HS-27A (cell line): ENCODE data around the gene EDARADD.

Experiments used
- DNase-seq: peaks from one replicate; pipeline ENCODE4 v3.0.0-alpha.2; 2012; ENCODE audit warnings: low read depth, missing footprints

Gene EDARADD

GRCh38 chr1:236516929-236517704, 123.0 kb downstream of the EDARADD start:
- no peak for DNase-seq

DNA sequence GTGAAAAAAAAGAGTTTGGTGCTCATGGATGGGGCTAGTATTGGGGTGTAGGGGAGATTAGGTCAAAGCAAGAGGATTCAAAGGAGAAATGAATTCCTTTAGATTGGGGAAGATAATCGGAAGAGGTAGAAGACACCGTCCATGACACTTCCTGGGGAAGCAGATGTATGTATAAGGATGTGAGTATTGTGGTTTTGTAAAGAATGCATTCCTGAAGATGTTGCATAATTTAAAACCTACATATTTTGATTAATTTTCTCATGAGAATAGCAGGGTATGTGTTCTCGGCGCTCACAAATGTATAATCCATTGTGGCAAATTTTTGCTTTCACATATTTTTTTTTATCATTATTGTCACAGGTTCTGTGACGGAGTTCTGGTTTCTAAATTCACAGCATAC, 124.2 kb downstream of the EDARADD start:
- no peak for DNase-seq

DNA sequence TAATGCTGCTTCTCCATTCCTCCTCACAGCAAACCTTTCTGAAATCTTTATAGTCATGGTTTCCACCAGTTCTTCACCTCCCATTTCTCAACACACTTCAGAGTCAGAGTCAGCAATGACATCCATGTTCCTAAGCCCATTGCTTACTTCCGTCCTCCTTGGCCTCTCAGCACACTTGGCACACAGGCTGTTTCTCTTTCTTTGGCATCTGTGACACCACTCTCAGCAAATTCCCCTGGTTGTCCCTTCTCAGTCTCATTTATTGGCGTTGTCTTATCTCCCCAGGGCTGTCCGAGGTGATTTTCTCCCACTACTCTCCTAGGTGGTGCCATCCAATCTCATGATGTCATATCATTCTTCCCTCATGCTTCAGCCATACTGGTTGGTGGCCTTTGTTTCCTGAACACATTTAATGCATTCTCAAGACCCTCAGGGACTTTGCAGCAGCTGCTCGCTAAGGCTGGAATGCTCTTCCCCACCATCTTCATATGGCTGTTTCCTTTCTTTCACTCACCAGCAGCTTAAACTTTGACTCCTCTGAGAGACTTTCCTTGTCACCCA, 126.4 kb downstream of the EDARADD start:
- DNase-seq: no peak

DNA sequence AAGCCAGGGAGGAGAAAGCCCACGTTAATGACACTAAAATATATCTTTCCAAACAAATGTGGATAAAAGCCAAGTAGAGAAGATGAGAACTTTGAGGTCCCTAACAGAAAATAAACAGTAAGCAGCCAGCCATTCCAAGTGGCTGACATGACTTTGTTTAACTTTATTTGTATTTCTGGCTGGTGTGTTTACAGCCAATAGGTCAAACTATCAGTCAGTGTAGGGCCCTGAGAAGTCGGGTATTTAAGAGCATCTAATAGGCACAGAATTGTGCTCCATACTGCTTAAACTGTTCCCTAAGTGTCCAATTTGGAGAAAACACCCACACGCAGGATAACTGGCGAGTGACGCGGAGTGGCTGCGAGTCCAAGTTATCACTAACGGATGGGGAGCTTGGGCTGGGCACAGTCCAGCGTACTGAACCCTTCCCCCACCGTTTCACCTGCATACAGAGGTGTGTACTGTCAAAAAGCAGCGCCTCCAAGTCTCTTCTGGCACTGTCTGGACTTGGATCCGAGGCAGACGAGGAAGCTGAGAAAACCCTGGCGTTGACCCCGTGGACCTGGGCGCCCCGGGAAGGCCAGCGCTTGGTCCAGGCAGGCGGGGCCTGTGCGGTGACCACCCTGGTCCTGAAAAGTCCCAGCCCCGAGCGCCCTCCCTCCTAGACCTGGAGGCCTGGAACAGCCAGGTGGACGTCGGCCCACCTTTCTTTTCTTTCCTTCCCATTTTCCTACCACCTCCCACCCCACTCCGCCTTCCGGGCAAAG, 129.0 kb downstream of the EDARADD start:
- no peak for DNase-seq

DNA sequence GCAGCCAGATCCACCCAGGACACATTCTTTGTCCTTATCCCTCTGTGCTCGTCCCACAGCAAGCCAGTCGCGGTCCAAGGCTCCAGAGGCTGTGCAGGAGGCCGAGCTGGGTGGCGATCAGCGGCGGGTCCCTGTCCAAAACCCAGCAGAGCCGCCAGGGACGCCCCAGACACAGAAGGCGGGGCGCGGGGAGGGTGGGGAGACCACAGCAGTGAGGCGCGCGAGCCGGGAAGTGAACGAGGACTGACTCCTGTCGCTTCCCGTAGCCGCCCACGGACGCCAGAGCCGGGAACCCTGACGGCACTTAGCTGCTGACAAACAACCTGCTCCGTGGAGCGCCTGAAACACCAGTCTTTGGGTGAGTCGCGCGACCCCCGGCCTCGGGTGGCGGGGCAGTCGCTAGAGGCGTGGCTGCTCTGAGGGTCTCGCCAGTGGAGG, 129.6 kb downstream of the EDARADD start, which contains the start of gene LGALS8:
Gene LGALS8 (plus strand): TSS at position 279 of the 438 bp plus-strand sequence. CDS start 2,089 bp downstream, outside the sequence.
- no peak for DNase-seq

DNA sequence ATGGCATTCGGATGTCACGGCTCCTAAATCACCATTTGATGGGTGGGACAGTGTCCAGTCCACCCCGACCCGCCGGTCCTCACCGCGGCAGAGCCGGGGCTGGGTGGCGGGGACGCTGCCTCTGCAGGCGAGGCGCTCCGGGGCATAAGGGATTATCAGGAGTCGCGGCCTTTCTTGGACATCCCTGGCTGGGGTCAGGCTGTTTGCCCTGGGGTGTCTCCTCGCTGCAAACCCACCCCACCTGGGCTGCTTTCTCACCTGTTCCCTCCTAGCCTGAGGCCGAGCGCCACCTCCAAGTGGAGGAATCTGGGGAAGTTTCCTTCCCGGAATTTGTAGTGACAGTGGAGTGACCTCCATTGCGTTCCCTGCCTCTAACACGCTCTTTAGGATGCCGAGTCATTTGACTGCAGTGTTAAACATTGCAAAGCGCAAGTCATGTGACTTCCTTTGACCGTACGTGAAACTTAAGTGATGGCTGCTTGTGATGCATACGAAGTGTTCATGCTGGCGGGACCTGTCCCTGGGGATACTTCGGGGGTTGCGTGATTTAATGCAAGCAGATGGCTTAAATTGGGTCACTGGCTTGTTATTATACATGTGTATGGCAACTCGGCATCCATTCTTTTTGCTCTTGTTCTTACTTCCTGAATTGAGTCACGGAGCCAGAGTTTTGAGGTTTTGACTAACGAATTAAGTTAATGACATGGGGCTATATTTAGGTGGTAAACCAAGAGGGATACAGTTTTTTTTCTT, 130.2 kb downstream of the EDARADD start:
- no peak for DNase-seq

GRCh38 chr1:236524895-236525184, 130.8 kb downstream of the EDARADD start:
- DNase-seq: no peak

DNA sequence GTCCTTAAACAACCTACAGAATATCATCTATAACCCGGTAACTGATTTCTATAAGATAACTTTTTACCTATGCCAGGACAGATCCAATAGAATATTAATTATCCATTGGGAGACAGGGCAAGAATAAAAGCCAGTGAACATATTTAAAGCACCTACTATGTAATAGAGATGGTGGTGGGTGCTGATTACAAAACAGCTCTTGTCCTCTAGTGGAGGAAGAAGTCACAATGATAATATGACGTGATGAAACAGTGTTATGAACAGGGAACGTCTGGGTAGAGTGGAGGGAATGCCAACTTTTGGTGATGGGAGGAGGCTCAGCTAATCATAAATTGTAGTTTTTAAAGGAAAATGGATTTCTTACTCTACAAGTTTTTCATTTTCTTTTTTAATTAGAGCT, 132.0 kb downstream of the EDARADD start:
- no peak for DNase-seq

GRCh38 chr1:236530286-236530685, 136.2 kb downstream of the EDARADD start:
- DNase-seq: no peak

DNA sequence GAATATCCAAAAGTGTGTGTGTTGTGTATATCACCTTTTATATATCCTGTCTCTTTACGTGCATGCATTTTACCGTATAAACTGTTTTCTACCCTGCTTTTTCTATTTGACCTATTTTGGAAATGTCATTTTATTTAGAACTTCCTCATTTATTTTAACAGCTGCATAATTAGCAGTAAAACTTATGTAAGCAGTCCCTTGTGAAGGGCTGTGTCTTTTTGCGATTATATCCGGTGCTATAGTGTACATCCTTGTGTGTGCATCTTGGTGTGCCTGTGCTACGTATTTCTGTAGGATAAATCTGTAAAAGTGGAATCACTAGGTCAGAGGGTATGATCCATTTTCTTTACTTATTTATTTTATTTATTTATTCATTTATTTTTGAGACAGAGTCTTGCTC, 136.9 kb downstream of the EDARADD start:
- DNase-seq: no peak

GRCh38 chr1:236532850-236533249, 138.8 kb downstream of the EDARADD start:
- no peak for DNase-seq

GRCh38 chr1:236534151-236534651, 140.1 kb downstream of the EDARADD start:
- no peak for DNase-seq
